Thymus (tissue), 11 donors: ENCODE measurements around the gene CYP27A1. TPM values are rescaled to one million over a fixed set of nuclear protein-coding genes. Genes with fewer than 3 reads are reported as not detected.
A peak's percentile ranks its signal among the peaks of the same experiment; 100 is the strongest.

Experiments
- DNase-seq, 9 donors: peaks; one replicate each; pipeline ENCODE4 v3.0.0-alpha.2; 2013; ENCODE audit warnings: low spot score in 9 of 9, low read depth in 6 of 9, missing footprints in 1 of 9
- H3K27ac ChIP-seq, 2 donors: one replicate each; pipeline ENCODE4 v1.5.1; 2013; ENCODE audit warnings: control low read depth in 1 of 2, low read depth in 1 of 2, low read length in 1 of 2, mild to moderate bottlenecking in 1 of 2, moderate library complexity in 1 of 2
- H3K27me3 ChIP-seq, 2 donors: one replicate each; pipeline ENCODE4 v1.5.1; 2013; ENCODE audit warnings: low read length in 1 of 2; ENCODE audit not compliant: control insufficient read depth in 2 of 2, insufficient read depth in 1 of 2
- H3K36me3 ChIP-seq, 2 donors: one replicate each; pipeline ENCODE4 v1.5.1; 2013; ENCODE audit warnings: low read length in 1 of 2, mild to moderate bottlenecking in 1 of 2, moderate library complexity in 1 of 2; ENCODE audit not compliant: control insufficient read depth in 2 of 2, insufficient read depth in 2 of 2
- H3K4me1 ChIP-seq, 2 donors: one replicate each; pipeline ENCODE4 v1.5.1; 2013; ENCODE audit warnings: low read length in 2 of 2; ENCODE audit not compliant: control insufficient read depth in 2 of 2, insufficient read depth in 2 of 2
- H3K4me3 ChIP-seq, 2 donors: one replicate each; pipeline ENCODE4 v1.5.1; 2013; ENCODE audit warnings: low read length in 2 of 2, control low read depth in 1 of 2, mild to moderate bottlenecking in 1 of 2
- H3K9me3 ChIP-seq, 2 donors: one replicate each; pipeline ENCODE4 v1.5.1; 2013; ENCODE audit warnings: low read length in 1 of 2, mild to moderate bottlenecking in 1 of 2; ENCODE audit not compliant: control insufficient read depth in 2 of 2, insufficient read depth in 1 of 2
- WGBS: extraction: QIAGEN DNeasy Blood & Tissue Kit; methylation state at CpG from one replicate; pipeline ENCODE4 v1.1.7; 2013; 5-methylcytosine and 5-hydroxymethylcytosine counted together
- polyA plus RNA-seq: library from polyadenylated mRNA; stranded (reverse); fragments of 200-250 nt; gene quantifications from one replicate; pipeline ENCODE4 v1.2.3, GENCODE V29; 2013
- total RNA-seq: library from RNA; stranded (reverse); fragments of 120-200 nt; gene quantifications from one replicate; pipeline ENCODE4 v1.2.4, GENCODE V29; 2013
- donor health status: healthy.

Gene CYP27A1
- total and polyA plus RNA-seq, 2 donors = 21.9 to 24.7 TPM

DNA sequence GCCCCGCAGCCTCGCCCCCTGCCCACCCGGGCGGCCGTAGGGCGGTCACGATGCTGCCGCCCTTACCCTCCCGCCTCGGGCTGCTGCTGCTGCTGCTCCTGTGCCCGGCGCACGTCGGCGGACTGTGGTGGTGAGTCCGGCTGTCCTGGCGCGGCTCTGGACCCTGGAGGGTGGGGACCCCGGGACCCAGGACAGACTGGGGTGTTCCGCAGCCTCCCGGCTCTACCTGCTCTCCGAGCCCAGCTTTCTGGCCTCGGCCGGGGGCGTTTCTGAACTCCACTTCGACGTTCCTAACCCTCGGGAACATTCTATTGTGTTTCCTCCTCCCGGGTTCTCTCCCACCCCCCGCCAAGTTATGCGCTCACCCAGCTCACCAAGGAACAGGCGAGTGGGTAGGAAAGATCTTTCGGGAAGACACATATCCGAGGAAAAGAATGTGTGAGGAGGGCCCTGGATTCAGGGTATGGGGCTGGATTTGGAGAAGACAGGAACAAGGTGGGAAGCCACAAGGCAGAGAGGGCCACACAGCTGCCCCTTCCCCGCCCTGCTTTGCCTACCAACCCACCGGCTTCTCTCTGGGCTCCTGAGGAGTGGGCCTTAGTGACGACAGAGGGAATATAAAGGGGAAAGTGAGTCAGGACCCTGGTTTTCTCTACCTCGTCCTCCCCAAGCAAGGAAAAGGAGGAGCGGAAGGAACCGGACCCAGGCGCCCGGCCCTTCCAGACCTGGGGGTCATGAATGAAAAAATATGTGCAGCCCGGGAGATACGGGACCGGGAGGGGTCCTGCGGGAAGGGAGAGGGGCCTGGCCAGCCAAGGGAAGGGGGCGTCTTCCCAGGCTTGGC, 78.3 kb downstream of the CYP27A1 start:
- Histone ChIP-seq H3K36me3 (no peaks in the 10 kb centered on the region), H3K27me3 (peaks cover 52 to 96% of the 10 kb centered on the region in 2 donors), H3K4me1 (peaks cover 2 to 14% of the 10 kb centered on the region in 2 donors), H3K4me3 (peak overlapping the region in 1 of 2 donors; percentile 21), H3K9me3 (peaks cover 0 to 9% of the 10 kb centered on the region in 2 donors), H3K27ac (no peak overlapping the region)
- 7% methylated on average over 47 of the region's 47 CpGs for WGBS
- no peak for DNase-seq

DNA sequence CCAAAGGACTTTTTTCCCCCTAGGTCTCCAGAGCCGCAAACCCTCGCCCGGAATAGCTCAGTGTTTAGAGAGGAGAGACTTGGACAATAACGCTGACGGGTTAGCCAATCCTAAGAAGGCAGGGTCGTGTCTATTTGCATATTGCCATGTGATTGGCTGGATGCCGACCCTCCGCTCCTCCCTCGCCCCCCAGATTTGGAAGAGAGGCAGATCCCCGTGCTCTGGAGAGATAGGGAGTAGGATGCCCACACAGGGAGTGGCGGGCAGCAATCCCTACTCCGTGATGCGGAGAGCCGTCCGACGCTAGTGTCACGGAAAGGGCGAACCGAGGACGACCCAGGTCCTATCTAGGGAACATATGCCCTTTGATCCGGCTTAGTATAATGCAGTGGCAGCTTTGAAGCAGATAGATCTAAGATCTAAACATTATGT, 79.0 kb downstream of the CYP27A1 start:
- no peak overlapping the region for H3K27ac ChIP-seq
- 3% methylated on average over 21 of the region's 21 CpGs for WGBS
- H3K36me3 ChIP-seq = no peaks in the 10 kb centered on the region
- DNase-seq = peak in 6 of 9 donors; percentile 24 to 72 (median 42)
- peaks cover 50 to 94% of the 10 kb centered on the region in 2 donors for H3K27me3 ChIP-seq
- H3K9me3 ChIP-seq = peaks cover 0 to 9% of the 10 kb centered on the region in 2 donors
- no peak overlapping the region for H3K4me3 ChIP-seq
- H3K4me1 ChIP-seq = peaks cover 2 to 14% of the 10 kb centered on the region in 2 donors

DNA sequence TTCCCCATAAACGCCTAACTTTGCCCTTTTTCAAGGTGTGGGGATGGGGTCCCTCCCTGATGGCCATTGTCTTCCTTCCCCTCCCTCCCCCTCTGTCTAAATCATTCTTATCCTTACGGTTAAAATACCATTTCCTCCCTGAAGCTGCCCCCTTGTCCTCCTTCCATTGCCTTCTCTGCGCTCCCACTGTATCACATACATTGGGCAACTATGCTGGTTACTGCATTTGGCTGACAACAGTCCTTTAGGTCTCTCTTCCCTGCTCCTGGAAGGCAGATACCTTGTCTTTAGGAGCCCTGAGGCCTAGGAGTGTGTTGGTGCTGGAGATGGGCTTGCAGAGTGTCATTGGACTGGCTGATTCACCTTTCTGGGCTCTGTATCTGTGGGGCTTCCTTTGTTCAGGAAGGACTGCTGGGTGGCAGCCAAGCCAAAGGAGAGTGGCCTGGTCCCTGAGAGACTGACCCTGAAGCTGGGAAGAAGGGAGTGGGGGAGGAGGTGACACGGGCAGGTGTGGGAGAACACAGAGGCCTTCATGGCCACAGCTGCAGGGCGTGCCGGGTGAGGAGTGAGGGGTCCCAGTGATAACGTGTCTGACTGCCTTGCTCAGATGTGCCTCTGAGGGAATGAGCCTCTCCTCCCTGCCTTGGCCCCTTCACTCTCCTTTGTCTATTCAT, 79.8 kb downstream of the CYP27A1 start:
- Histone ChIP-seq H3K9me3 (peaks cover 0 to 9% of the 10 kb centered on the region in 2 donors), H3K27me3 (peaks cover 50 to 94% of the 10 kb centered on the region in 2 donors), H3K4me1 (peaks cover 2 to 9% of the 10 kb centered on the region in 2 donors), H3K4me3 (no peak overlapping the region), H3K27ac (no peak overlapping the region), H3K36me3 (no peaks in the 10 kb centered on the region)
- 65% methylated on average over 7 of the region's 7 CpGs for WGBS
- no peak for DNase-seq

DNA sequence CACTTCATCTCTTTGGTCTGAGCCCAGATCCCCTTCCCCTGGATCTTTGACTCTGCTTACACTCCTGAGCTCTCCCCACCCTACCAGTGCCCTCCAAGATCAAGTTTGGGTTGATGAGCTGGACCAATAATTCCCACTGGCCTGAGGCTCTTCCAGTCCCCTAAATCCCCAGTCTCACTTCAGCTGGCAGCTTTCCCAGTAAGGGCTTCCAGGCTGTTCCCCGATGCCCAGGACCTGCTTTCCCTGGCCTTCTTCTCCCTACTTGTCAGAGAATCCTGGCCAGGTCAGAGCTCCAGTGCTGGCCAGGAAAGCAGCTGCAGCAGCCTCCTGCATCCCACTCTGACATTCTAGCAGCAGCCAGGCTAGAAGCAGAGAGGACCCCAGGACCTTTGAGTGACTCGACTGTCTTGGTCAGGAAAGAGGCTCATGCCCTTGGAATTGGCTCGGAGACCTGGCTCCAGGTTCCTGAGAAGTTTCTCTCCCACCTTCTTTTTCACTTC, 81.1 kb downstream of the CYP27A1 start:
- H3K36me3 ChIP-seq = no peaks in the 10 kb centered on the region
- DNase-seq = no peak
- no peak overlapping the region for H3K4me3 ChIP-seq
- H3K4me1 ChIP-seq = peaks cover 2 to 9% of the 10 kb centered on the region in 2 donors
- 89% methylated on average over 3 of the region's 3 CpGs for WGBS
- peaks cover 38 to 94% of the 10 kb centered on the region in 2 donors for H3K27me3 ChIP-seq
- peaks cover 0 to 9% of the 10 kb centered on the region in 2 donors for H3K9me3 ChIP-seq
- no peak overlapping the region for H3K27ac ChIP-seq

Other genes starting within 250 kb of the CYP27A1 start
- gene USP37, start 213.8 kb upstream of the CYP27A1 start, total RNA-seq = 11.7 TPM
- gene USP37, start 213.8 kb upstream of the CYP27A1 start, polyA plus RNA-seq = 4.0 TPM
- gene CNOT9, start 213.3 kb upstream of the CYP27A1 start, total RNA-seq = 52.8 TPM
- 25.6 TPM for gene CNOT9, start 213.3 kb upstream of the CYP27A1 start, polyA plus RNA-seq
- 0.57 TPM for gene PLCD4, start 174.2 kb upstream of the CYP27A1 start, total RNA-seq
- gene PLCD4, start 174.2 kb upstream of the CYP27A1 start, polyA plus RNA-seq = 0.68 TPM
- 5.1 TPM for gene ZNF142, start 122.5 kb upstream of the CYP27A1 start, total RNA-seq
- gene ZNF142, start 122.5 kb upstream of the CYP27A1 start, polyA plus RNA-seq = 6.7 TPM
- gene BCS1L, start 122.5 kb upstream of the CYP27A1 start, total RNA-seq = 24.4 TPM
- gene BCS1L, start 122.5 kb upstream of the CYP27A1 start, polyA plus RNA-seq = 34.5 TPM
- gene RNF25, start 110.1 kb upstream of the CYP27A1 start, total RNA-seq = 35.6 TPM
- 33.7 TPM for gene RNF25, start 110.1 kb upstream of the CYP27A1 start, polyA plus RNA-seq
- gene STK36, start 110.1 kb upstream of the CYP27A1 start, total RNA-seq = 6.0 TPM
- gene STK36, start 110.1 kb upstream of the CYP27A1 start, polyA plus RNA-seq = 19.1 TPM
- gene TTLL4, start 71.3 kb upstream of the CYP27A1 start, total RNA-seq = 8.8 TPM
- gene TTLL4, start 71.3 kb upstream of the CYP27A1 start, polyA plus RNA-seq = 9.4 TPM
- gene PRKAG3, start 49.7 kb downstream of the CYP27A1 start, total RNA-seq = not detected
- gene PRKAG3, start 49.7 kb downstream of the CYP27A1 start, polyA plus RNA-seq = 0.07 TPM
- gene WNT6, start 77.7 kb downstream of the CYP27A1 start, total RNA-seq = 0.14 TPM
- gene WNT6, start 77.7 kb downstream of the CYP27A1 start, polyA plus RNA-seq = 0.34 TPM
- gene WNT10A, start 98.7 kb downstream of the CYP27A1 start, total RNA-seq = 1.1 TPM
- gene WNT10A, start 98.7 kb downstream of the CYP27A1 start, polyA plus RNA-seq = 1.5 TPM
- gene CDK5R2, start 177.5 kb downstream of the CYP27A1 start, total RNA-seq = not detected
- 0.16 TPM for gene CDK5R2, start 177.5 kb downstream of the CYP27A1 start, polyA plus RNA-seq
- not detected for gene FEV, start 203.0 kb downstream of the CYP27A1 start, total RNA-seq
- gene FEV, start 203.0 kb downstream of the CYP27A1 start, polyA plus RNA-seq = 0.02 TPM
- gene CRYBA2, start 211.3 kb downstream of the CYP27A1 start, total RNA-seq = 0.14 TPM
- 0.55 TPM for gene CRYBA2, start 211.3 kb downstream of the CYP27A1 start, polyA plus RNA-seq